GM19025 (cell line): ENCODE measurements around the gene GJB2.
"Not testable (repeated sequence)": the region's sequence is repeated elsewhere in the genome, so short reads cannot be mapped to it uniquely, and the experiment has no call there.

ENCODE experiments used
- ATAC-seq: cut with Tn5 transposase; IDR thresholded peaks from one replicate; pipeline ENCODE4 v1.9.1; 2021; ENCODE audit warnings: mild to moderate bottlenecking, low read depth, moderate library complexity; ENCODE audit not compliant: unreplicated experiment

Gene GJB2

DNA sequence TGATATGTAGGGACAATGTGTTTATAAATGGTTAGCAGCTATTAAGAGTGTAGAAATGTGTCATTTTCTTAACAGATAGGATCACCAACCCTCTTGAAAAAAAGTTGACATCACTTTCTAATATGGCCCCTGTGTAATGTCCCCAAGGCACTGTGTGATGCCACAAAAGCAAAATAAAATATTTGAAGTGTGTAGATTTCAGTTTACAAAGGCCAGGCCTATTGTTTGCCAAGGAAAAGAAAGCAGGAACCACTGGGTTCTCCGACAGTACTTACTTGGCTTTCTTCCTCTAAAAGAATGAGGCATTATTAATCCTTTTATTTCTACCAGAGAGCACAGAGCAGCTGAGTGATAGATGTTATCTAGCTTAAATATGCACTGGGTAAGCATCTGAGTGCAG, 21.4 kb downstream of the GJB2 start:
- ATAC-seq: no peak

DNA sequence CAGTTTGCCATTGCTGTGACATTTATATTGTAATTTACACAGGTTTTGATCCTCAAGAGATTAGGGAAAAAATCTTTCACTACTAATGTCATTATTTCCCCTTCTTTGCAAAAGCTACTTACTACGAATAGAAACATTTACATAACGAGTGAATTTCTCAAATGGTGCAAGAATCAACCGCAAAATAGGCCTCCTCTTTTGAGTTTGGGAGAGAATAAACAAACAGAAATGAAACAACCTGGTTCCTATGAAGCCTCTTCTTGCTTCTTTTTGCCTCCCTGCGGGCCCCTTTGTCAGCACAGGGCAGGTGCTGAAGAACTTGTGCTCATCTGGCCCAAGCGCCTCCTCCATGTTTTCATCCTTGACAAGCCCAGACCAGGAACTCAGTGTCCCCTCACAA, 21.8 kb downstream of the GJB2 start:
- ATAC-seq: no peak

- no peak for ATAC-seq
Measured at GRCh38 chr13:20168396-20168795, 24.3 kb downstream of the GJB2 start.

DNA sequence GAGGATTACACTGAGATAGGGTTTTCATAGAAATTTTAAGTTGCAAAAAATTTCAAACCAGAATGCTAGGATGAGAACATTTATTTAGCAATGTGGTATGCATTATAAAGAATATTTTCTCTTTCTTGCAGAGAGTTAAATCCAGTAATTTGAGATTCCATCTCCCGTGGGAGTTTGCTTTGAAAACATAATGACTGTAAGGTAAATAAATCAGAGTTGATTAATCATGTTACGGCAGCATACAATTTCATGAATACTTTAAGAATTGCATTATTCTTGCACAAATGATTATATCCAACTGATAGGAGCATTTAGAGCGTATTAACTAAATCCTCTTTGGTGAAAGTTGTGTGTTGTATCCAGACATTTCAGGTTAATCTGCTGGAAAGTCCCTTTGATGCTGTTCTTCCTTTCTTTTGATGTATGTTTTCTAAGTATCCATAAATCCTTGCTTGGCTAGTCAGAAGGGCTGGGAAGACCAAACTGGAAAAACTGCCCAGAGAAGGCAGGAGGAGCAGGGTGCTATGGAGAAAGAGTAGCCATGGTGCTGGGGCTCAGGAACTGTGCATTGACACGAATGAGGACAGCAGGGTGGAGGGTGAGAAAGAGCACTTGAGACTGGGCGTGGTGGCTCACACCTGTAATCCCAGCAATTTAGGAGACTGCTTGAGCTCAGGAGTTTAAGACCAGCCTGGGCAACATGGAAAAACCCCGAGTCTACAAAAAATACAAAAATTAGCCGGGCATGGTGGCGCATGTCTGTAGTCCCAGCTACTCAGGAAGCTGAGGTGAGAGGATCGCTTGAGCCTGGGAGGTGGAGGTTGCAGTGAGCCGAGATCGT, 27.1 kb downstream of the GJB2 start:
- ATAC-seq: no peak

DNA sequence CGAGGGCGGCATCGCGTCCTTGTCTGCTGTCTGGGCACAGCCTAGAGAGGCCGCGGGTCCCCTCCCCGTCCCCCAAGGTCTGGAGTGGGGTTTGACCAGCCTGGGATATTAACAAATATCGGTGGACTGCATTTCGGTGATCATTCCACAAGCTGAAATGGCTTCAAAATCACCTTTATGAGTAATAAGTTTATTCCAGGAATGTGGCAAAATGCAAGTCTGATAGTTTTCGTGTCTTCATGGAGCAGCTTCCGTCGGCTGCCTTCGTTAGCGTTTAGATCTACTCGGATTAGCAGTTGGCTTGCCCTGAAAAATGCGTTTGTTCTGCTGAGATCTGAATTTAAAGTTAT, 30.8 kb downstream of the GJB2 start:
- no peak for ATAC-seq

GRCh38 chr13:20161275-20161950, 31.3 kb downstream of the GJB2 start:
- ATAC-seq: peak; percentile 56

- peak; percentile 70 for ATAC-seq
Measured at GRCh38 chr13:20160306-20161274, 32.1 kb downstream of the GJB2 start, which contains the start of gene GJA3. GJA3 (minus strand) TSS chr13:20161052; CDS start chr13:20143288, 17,764 bp downstream.

- no peak for ATAC-seq
Measured at GRCh38 chr13:20159646-20160305, 33.0 kb downstream of the GJB2 start.

DNA sequence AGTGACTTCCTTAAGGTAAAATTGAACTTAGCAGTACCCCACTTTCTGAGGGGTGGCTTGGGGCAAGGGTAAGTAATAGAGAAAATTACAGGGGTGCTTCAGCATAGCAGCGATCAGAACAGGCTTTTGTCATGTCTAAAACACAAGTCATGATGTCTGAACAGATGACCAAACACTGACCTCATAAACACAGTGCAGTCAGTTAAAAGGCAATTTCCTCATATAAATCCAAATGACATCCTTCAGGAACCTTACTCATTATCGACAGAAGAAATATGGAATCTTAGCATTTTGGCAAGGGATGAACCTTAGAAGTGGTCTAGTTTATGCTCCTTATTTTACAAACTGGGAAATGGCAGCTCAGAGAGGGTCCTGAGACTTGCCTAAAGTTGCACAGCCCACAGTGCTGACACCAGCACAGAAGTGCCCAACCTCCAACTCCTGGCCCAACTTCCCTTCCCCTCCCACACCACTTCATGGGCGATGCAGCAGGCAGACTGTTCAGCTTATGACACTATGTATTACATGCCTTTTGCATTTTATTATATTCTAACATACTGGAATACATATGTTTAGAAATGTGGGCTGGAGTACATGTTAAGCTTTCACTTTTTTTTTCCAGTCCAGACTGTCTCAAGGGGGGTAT, 35.5 kb downstream of the GJB2 start:
- ATAC-seq: no peak

DNA sequence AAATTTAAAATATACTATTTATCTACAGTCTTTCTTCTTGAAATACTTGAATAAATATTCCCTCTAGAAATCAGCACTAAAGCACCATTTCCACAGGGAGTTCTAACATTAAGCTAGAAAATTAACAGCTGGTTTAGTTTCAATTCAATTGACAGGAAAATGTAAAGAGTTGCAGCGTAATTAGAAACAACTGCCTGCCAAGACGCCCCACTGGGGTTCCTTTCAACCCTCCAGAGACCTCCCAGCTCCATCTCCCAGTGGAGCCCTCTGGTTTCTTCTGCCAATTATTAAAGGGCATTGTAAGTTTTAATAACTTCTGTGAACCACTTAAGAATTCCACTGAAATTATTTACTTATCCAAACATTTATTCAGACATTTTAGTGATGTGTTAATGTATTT, 36.0 kb downstream of the GJB2 start:
- ATAC-seq: no peak

DNA sequence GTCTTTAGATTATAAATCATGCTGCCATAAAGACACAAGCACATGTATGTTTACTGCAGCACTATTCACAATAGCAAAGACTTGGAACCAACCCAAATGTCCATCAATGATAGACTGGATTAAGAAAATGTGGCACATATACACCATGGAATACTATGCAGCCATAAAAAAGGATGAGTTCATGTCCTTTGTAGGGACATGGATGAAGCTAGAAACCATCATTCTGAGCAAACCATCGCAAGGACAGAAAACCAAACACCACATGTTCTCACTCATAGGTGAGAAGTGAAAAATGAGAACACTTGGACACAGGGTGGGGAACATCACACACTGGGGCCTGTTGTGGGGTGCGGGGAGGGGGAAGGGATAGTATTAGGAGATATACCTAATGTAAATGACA, 39.4 kb downstream of the GJB2 start:
- ATAC-seq: not testable (repeated sequence)

- no peak for ATAC-seq
Measured at GRCh38 chr13:20151612-20152011, 41.1 kb downstream of the GJB2 start.

- ATAC-seq: no peak
Measured at GRCh38 chr13:20151016-20151415, 41.7 kb downstream of the GJB2 start.

DNA sequence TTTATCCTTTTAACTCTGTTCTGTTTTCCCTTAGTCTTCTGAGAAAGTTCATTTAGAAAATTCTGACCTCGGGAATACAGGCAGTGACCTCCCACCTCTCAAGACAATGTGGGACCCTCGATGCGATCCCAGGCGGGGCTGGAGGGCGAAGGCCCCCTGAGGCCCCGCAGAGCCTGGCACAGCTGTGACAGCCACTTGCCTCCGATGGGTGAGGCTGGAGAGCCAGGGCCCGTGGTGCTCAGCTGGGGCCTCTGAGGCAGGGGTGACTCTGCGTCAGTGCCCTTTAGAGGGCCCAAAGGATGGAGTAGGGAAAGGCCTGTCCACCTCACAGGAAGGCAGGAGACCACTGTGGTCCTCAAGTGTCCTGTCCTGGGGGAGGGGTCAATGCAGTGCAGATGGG, 42.2 kb downstream of the GJB2 start:
- no peak for ATAC-seq

GRCh38 chr13:20149762-20150161, 43.0 kb downstream of the GJB2 start:
- no peak for ATAC-seq

- no peak for ATAC-seq
Measured at GRCh38 chr13:20148501-20149183, 44.1 kb downstream of the GJB2 start.

- no peak for ATAC-seq
Measured at GRCh38 chr13:20146381-20146780, 46.4 kb downstream of the GJB2 start.

DNA sequence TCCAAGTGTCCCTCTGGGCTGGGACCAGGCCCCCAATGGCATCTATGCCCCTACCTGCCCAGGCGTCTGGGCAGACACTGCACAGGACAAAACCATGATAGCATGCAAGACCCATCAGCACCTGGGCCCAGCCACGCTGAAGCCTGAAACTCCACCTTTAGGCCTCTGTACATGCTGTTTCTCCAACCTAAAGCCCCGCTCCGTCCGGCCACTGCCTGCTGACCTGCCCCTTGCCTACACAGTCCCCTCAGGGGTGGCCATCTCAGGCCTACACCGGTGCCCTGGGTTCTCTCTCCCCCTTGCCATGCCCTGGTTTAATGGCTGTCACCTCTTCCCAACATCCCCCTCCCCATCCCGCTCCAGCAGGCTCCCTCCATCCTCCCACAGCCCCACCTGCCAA, 47.2 kb downstream of the GJB2 start:
- no peak for ATAC-seq

DNA sequence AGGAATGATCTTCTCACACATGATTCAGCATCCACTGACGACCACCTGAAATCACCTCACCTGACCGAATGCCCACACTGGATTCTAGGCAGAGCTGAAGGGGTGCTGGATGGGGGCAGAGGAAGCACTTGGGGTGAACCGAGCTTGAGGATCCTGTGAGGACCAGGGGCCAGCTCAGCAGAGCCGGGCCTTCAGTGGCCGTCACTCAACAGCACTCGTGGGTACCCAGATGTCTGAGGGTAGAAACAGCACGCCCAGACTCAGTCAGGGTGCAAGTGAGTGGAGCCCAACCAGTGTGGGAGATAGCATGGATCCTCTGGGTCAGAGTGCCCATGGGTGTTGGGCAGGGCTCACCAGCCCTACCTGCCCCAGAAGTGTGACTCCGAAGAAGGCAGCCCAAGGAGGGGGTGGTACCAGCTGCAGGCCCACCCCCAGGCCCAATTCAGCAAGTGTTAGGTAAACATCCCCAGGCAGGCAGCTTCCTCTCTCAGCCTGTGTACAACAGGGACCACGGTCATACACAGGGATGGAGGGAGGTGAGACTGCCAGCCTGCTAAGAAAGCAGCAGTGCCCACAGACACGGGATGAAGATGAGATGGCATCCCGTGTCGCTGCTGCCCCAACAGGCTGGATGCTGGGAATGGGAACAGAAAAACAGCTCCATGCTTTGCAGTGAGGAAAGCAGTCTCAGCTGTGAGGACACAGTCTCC, 48.4 kb downstream of the GJB2 start:
- ATAC-seq: no peak
